PFSK-1 (cell line): Measurements from ENCODE around the gene FGF19.

Source experiments
- FOXP2 ChIP-seq: optimal IDR thresholded peaks from 2 replicates; pipeline ENCODE3; 2011; ENCODE audit warnings: borderline replicate concordance, control low read depth, inconsistent platforms; ENCODE audit not compliant: insufficient read depth; ENCODE audit errors: extremely low read length, extremely low read depth
- POLR2AphosphoS5 ChIP-seq: IDR thresholded peaks from 2 replicates; pipeline ENCODE4 v1.6.1; 2012; ENCODE audit warnings: low read depth, mild to moderate bottlenecking, control low read depth, low read length, moderate library complexity
- REST ChIP-seq, 2 experiments: IDR thresholded peaks; 2 replicates each; pipeline versions ENCODE4 v1.6.1 to v1.8.0; 2011 to 2012; ENCODE audit warnings: low read depth in 2 of 2, low read length in 2 of 2, control low read depth in 1 of 2, inconsistent platforms in 1 of 2, mild to moderate bottlenecking in 1 of 2, moderate library complexity in 1 of 2; ENCODE audit not compliant: insufficient read depth in 1 of 2
- SIN3A ChIP-seq: IDR thresholded peaks from 2 replicates; pipeline ENCODE4 v1.6.1; 2012; ENCODE audit warnings: mild to moderate bottlenecking, low read length, moderate library complexity, borderline replicate concordance; ENCODE audit not compliant: insufficient read depth
- TAF1 ChIP-seq: IDR thresholded peaks from 2 replicates; pipeline ENCODE4 v1.6.1; 2012; ENCODE audit warnings: low read length, control low read depth, borderline replicate concordance; ENCODE audit not compliant: insufficient read depth

The FGF19 gene

GRCh38 chr11:69698362-69698761 lies 5.5 kb downstream of the FGF19 start:
- no peak for TF ChIP-seq FOXP2
- TF ChIP-seq SIN3A = no peak
- TF ChIP-seq REST (IDR thresholded peaks at IDR 0.05; ENCODE audit: insufficient read depth in 1 of 2, low read depth in 2 of 2, low read length in 2 of 2) = no peak
- TF ChIP-seq POLR2AphosphoS5 = no peak
- TF ChIP-seq TAF1 = no peak

GRCh38 chr11:69697861-69698260 lies 6.0 kb downstream of the FGF19 start:
- TF ChIP-seq POLR2AphosphoS5 (no peak), FOXP2 (no peak), TAF1 (no peak), REST (IDR thresholded peaks at IDR 0.05; ENCODE audit: insufficient read depth in 1 of 2, low read depth in 2 of 2, low read length in 2 of 2) (no peak), SIN3A (no peak)

GRCh38 chr11:69697469-69697843 lies 6.4 kb downstream of the FGF19 start:
- TF ChIP-seq POLR2AphosphoS5 (no peak), TAF1 (no peak), REST (IDR thresholded peaks at IDR 0.05; ENCODE audit: insufficient read depth in 1 of 2, low read depth in 2 of 2, low read length in 2 of 2) (no peak), FOXP2 (no peak), SIN3A (no peak)

GRCh38 chr11:69696749-69697468 lies 6.9 kb downstream of the FGF19 start:
- TF ChIP-seq POLR2AphosphoS5 = no peak
- TF ChIP-seq TAF1 = no peak
- no peak for TF ChIP-seq FOXP2
- TF ChIP-seq REST (IDR thresholded peaks at IDR 0.05; ENCODE audit: insufficient read depth in 1 of 2, low read depth in 2 of 2, low read length in 2 of 2) = no peak
- no peak for TF ChIP-seq SIN3A
